GM23248 (cell line): Measurements from ENCODE around the gene MUC2. TPM values are rescaled to one million over a fixed set of nuclear protein-coding genes. Genes with fewer than 3 reads are reported as not detected.

Experiments used
- DNase-seq: peaks from one replicate; pipeline ENCODE4 v3.0.0-alpha.2; 2015
- H2AFZ ChIP-seq: fragments of 200-600 bp; sonication (generic); 2 replicates; pipeline ENCODE4 v1.6.1; 2016; ENCODE audit warnings: antibody characterized with exemption
- H3F3A ChIP-seq: fragments of 200-600 bp; sonication (generic); 2 replicates; pipeline ENCODE4 v1.6.1; 2016; ENCODE audit warnings: mild to moderate bottlenecking, antibody characterized with exemption, mixed run types; ENCODE audit not compliant: insufficient read depth
- H3K27ac ChIP-seq: fragments of 200-600 bp; sonication (generic); 2 replicates; pipeline ENCODE4 v1.5.1; 2016; ENCODE audit warnings: mild to moderate bottlenecking
- H3K27me3 ChIP-seq: fragments of 200-600 bp; sonication (generic); replicated peaks from 2 replicates; pipeline ENCODE4 v1.6.1; 2016; ENCODE audit warnings: mild to moderate bottlenecking; ENCODE audit not compliant: insufficient read depth
- H3K36me3 ChIP-seq: fragments of 200-600 bp; sonication (generic); 2 replicates; pipeline ENCODE4 v1.6.1; 2016; ENCODE audit warnings: low read depth, mild to moderate bottlenecking
- H3K4me1 ChIP-seq: fragments of 200-600 bp; sonication (generic); 2 replicates; pipeline ENCODE4 v1.6.1; 2016; ENCODE audit warnings: mild to moderate bottlenecking; ENCODE audit not compliant: insufficient read depth
- H3K4me2 ChIP-seq: fragments of 200-600 bp; sonication (generic); one replicate; pipeline ENCODE4 v1.6.1; 2016; ENCODE audit warnings: mild to moderate bottlenecking; ENCODE audit not compliant: unreplicated experiment
- H3K4me3 ChIP-seq: fragments of 200-600 bp; sonication (generic); 2 replicates; pipeline ENCODE4 v1.5.1; 2016; ENCODE audit warnings: mild to moderate bottlenecking
- H3K79me2 ChIP-seq: fragments of 200-600 bp; sonication (generic); 2 replicates; pipeline ENCODE4 v1.6.1; 2016; ENCODE audit warnings: mild to moderate bottlenecking; ENCODE audit not compliant: insufficient read depth
- H3K9ac ChIP-seq: fragments of 200-600 bp; sonication (generic); 2 replicates; pipeline ENCODE4 v1.6.1; 2016; ENCODE audit warnings: mild to moderate bottlenecking
- H3K9me2 ChIP-seq: fragments of 200-600 bp; sonication (generic); 2 replicates; pipeline ENCODE4 v1.6.1; 2016; ENCODE audit warnings: mixed run types, mild to moderate bottlenecking, moderate library complexity; ENCODE audit not compliant: insufficient read depth
- H3K9me3 ChIP-seq: fragments of 200-600 bp; sonication (generic); one replicate; pipeline ENCODE4 v1.6.1; 2017; ENCODE audit warnings: low read depth
- H4K20me1 ChIP-seq: fragments of 200-600 bp; sonication (generic); 2 replicates; pipeline ENCODE4 v1.6.0; 2016; ENCODE audit not compliant: insufficient read depth
- EZH2 ChIP-seq: fragments of 200-600 bp; sonication (generic); IDR thresholded peaks from 2 replicates; pipeline ENCODE4 v1.6.1; 2018; ENCODE audit warnings: antibody characterized with exemption, mild to moderate bottlenecking; ENCODE audit not compliant: insufficient read depth, poor library complexity, severe bottlenecking
- EZH2phosphoT487 ChIP-seq: fragments of 200-600 bp; sonication (generic); IDR thresholded peaks from 2 replicates; pipeline ENCODE4 v1.6.1; 2018; ENCODE audit warnings: antibody characterized with exemption, moderate library complexity, mild to moderate bottlenecking, low read depth; ENCODE audit not compliant: insufficient read depth
- WGBS, 2 experiments: methylation state at CpG; one replicate each; pipeline ENCODE4 v1.1.6; 2015 to 2017; ENCODE audit warnings: low lambda C conversion rate in 2 of 2, low coverage in 1 of 2; ENCODE audit errors: missing lambda C conversion rate in 2 of 2; 5-methylcytosine and 5-hydroxymethylcytosine counted together
- in situ Hi-C: fragments of 300-500 bp; cut with MboI; formaldehyde crosslinking; loops from 2 replicates; pipeline ENCODE4 v1.15.0; 2020
- polyA plus RNA-seq: library from polyadenylated mRNA; unstranded; fragments of >200 nt; fragmentation: Nextera tagmentation; extraction: Ambion mirVana; gene quantifications from 2 replicates; pipeline ENCODE4 v1.2.1, GENCODE V29; 2016
- total RNA-seq: library from RNA; depleted of rRNA; stranded (reverse); fragments of >200 nt; shearing (Covaris generic); gene quantifications from 2 replicates; pipeline ENCODE4 v1.2.3, GENCODE V29; 2014

MUC2 gene
- total and polyA plus RNA-seq, 2 experiments from 2014 or later: not detected

GRCh38 chr11:1100417-1101245, 26.0 kb downstream of the MUC2 start:
- H4K20me1 ChIP-seq: no peaks in the 10 kb centered on the region
- H3K79me2 ChIP-seq: no peaks in the 10 kb centered on the region
- 74 to 75% methylated on average over 29 to 33 of the region's 33 CpGs for WGBS, 2 experiments
- H3K9me3 ChIP-seq: no peaks in the 10 kb centered on the region
- no peak overlapping the region for H3K4me3 ChIP-seq
- H2AFZ ChIP-seq: no peak overlapping the region
- no peaks in the 10 kb centered on the region for H3F3A ChIP-seq
- H3K9me2 ChIP-seq: no peaks in the 10 kb centered on the region
- H3K4me1 ChIP-seq: no peaks in the 10 kb centered on the region
- no peaks in the 10 kb centered on the region for H3K36me3 ChIP-seq
- no peak overlapping the region for H3K9ac ChIP-seq
- no peaks in the 10 kb centered on the region for H3K27me3 ChIP-seq
- in situ Hi-C loops: no loop called here
- no peak overlapping the region for H3K4me2 ChIP-seq
- no peak overlapping the region for H3K27ac ChIP-seq
- DNase-seq: no peak
- TF ChIP-seq EZH2phosphoT487: no peak
- no peak for TF ChIP-seq EZH2

- Histone ChIP-seq H3F3A (no peaks in the 10 kb centered on the region), H3K9me2 (no peaks in the 10 kb centered on the region), H3K4me2 (no peak overlapping the region), H3K27me3 (no peaks in the 10 kb centered on the region), H3K27ac (no peak overlapping the region), H3K9me3 (no peaks in the 10 kb centered on the region), H4K20me1 (no peaks in the 10 kb centered on the region), H3K4me1 (no peaks in the 10 kb centered on the region), H3K36me3 (no peaks in the 10 kb centered on the region), H3K79me2 (no peaks in the 10 kb centered on the region), H3K9ac (no peak overlapping the region), H2AFZ (no peak overlapping the region), H3K4me3 (no peak overlapping the region)
- DNase-seq: no peak
- TF ChIP-seq EZH2 (no peak), EZH2phosphoT487 (no peak)
- in situ Hi-C loops: no loop called here
- 63 to 70% methylated on average over 28 to 50 of the region's 50 CpGs for WGBS, 2 experiments
These were observed 26.8 kb downstream of the MUC2 start for GRCh38 chr11:1101318-1102089.

GRCh38 chr11:1102221-1102971, 27.7 kb downstream of the MUC2 start:
- no peak overlapping the region for H2AFZ ChIP-seq

DNA sequence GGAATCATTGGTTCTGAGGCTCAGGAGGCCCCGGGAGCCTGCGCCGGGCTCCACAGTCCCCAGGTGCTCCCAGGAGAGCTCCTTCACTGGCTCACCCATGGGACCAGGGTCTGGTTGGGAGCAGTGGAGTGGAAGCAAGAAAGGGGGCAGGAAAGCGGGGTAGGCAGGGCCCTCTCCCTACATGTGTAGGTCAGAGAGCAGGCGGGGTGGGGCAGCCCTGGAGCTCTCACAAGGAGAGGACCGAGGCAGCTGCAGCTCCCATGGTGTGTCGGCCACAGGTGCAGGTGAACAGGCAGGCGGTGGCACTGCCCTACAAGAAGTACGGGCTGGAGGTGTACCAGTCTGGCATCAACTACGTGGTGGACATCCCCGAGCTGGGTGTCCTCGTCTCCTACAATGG, 28.3 kb downstream of the MUC2 start:
- in situ Hi-C loops: no loop called here
- H3K79me2 ChIP-seq: no peaks in the 10 kb centered on the region
- 44 to 52% methylated on average over 10 to 12 of the region's 12 CpGs for WGBS, 2 experiments
- TF ChIP-seq EZH2phosphoT487 (no peak), EZH2 (no peak)
- no peaks in the 10 kb centered on the region for H3K36me3 ChIP-seq
- H3K9ac ChIP-seq: no peak overlapping the region
- peaks cover 3% of the 10 kb centered on the region for H3K27me3 ChIP-seq
- H3K9me3 ChIP-seq: no peaks in the 10 kb centered on the region
- no peaks in the 10 kb centered on the region for H3K9me2 ChIP-seq
- DNase-seq: no peak
- no peaks in the 10 kb centered on the region for H4K20me1 ChIP-seq
- no peaks in the 10 kb centered on the region for H3K4me1 ChIP-seq
- H3F3A ChIP-seq: no peaks in the 10 kb centered on the region
- no peak overlapping the region for H3K27ac ChIP-seq
- no peak overlapping the region for H3K4me2 ChIP-seq
- H2AFZ ChIP-seq: no peak overlapping the region
- H3K4me3 ChIP-seq: no peak overlapping the region

More at GRCh38 chr11:1102221-1102971, 27.7 kb downstream of the MUC2 start:
- H3K79me2 ChIP-seq: no peaks in the 10 kb centered on the region
- H3K9me2 ChIP-seq: no peaks in the 10 kb centered on the region
- H3K27me3 ChIP-seq: no peaks in the 10 kb centered on the region
- no peaks in the 10 kb centered on the region for H3F3A ChIP-seq
- WGBS, 2 experiments: 63 to 68% methylated on average over 29 to 31 of the region's 31 CpGs
- no peaks in the 10 kb centered on the region for H3K9me3 ChIP-seq
- DNase-seq: no peak
- H3K9ac ChIP-seq: no peak overlapping the region
- in situ Hi-C loops: no loop called here
- no peaks in the 10 kb centered on the region for H3K36me3 ChIP-seq
- no peaks in the 10 kb centered on the region for H4K20me1 ChIP-seq
- no peaks in the 10 kb centered on the region for H3K4me1 ChIP-seq
- no peak overlapping the region for H3K4me3 ChIP-seq
- no peak overlapping the region for H3K4me2 ChIP-seq
- TF ChIP-seq EZH2: no peak
- no peak for TF ChIP-seq EZH2phosphoT487
- no peak overlapping the region for H3K27ac ChIP-seq
